NCI-H345 treated with DMSO at 0.1 percent for 48 hours (cell line): ENCODE measurements around the gene DEFB124.
"Not testable (repeated sequence)": the region's sequence is repeated elsewhere in the genome, so short reads cannot be mapped to it uniquely, and the experiment has no call there.

Experiments used
- DNase-seq: peaks from one replicate; lab custom pipeline; 2025; ENCODE audit not compliant: unreplicated experiment; lab: John Stamatoyannopoulos, UW

Gene DEFB124

GRCh38 chr20:31474758-31475427 is at the start of gene DEFB124, which contains the start of gene REM1:
DEFB124 (minus strand) TSS chr20:31475127; CDS start chr20:31473013, 2,114 bp downstream.
REM1 (plus strand) TSS chr20:31475288; CDS start chr20:31476446, 1,158 bp downstream.
- no peak for DNase-seq

- no peak for DNase-seq
These were observed 48.7 kb upstream of the DEFB124 start for GRCh38 chr20:31523361-31524283.

GRCh38 chr20:31522731-31523130 is 47.8 kb upstream of the DEFB124 start:
- no peak for DNase-seq

GRCh38 chr20:31521267-31521666 is 46.3 kb upstream of the DEFB124 start:
- DNase-seq: not testable (repeated sequence)

- DNase-seq: peak; percentile 18
These were observed 42.4 kb upstream of the DEFB124 start for GRCh38 chr20:31517373-31517772.

- no peak for DNase-seq
These were observed 41.7 kb upstream of the DEFB124 start for GRCh38 chr20:31516651-31517050.

- DNase-seq: no peak
These were observed 41.2 kb upstream of the DEFB124 start for GRCh38 chr20:31516166-31516565.

- no peak for DNase-seq
These were observed 40.8 kb upstream of the DEFB124 start for GRCh38 chr20:31515775-31516107.

- no peak for DNase-seq
These were observed 40.3 kb upstream of the DEFB124 start for GRCh38 chr20:31515072-31515774.

GRCh38 chr20:31514154-31515071 is 39.5 kb upstream of the DEFB124 start, which contains the start of gene HM13:
HM13 (plus strand) TSS chr20:31514442; CDS start chr20:31514552, 110 bp downstream.
- peak; percentile 88 for DNase-seq

- DNase-seq: no peak
These were observed 33.8 kb upstream of the DEFB124 start for GRCh38 chr20:31508517-31509244.

- DNase-seq: no peak
These were observed 31.0 kb upstream of the DEFB124 start for GRCh38 chr20:31505903-31506302.

GRCh38 chr20:31502884-31503673 is 28.2 kb upstream of the DEFB124 start:
- peak; percentile 69 for DNase-seq

- no peak for DNase-seq
These were observed 25.6 kb upstream of the DEFB124 start for GRCh38 chr20:31500527-31500926.

- DNase-seq: no peak
These were observed 23.1 kb upstream of the DEFB124 start for GRCh38 chr20:31497838-31498540.

GRCh38 chr20:31496761-31497295 is 21.9 kb upstream of the DEFB124 start:
- peak; percentile 8 for DNase-seq

GRCh38 chr20:31494131-31494530 is 19.2 kb upstream of the DEFB124 start:
- DNase-seq: no peak

- DNase-seq: no peak
These were observed 15.8 kb upstream of the DEFB124 start for GRCh38 chr20:31490752-31491151.
